SK-N-SH treated with all-trans-retinoic acid at 6 μM for 48 hours (cell line): ENCODE results near the gene ERGIC1.

Experiments
- ATAC-seq: fragments of 200-7000 bp; cut with Tn5 transposase; 3 replicates; pipeline ENCODE4 v1.9.1; 2020; ENCODE audit warnings: mild to moderate bottlenecking, moderate library complexity
- ARNTL ChIP-seq: fragments of 450-650 bp; formaldehyde crosslinking; IDR thresholded peaks from 2 replicates; pipeline ENCODE4 v1.5.0; 2020; ENCODE audit warnings: low read depth, mild to moderate bottlenecking, moderate library complexity, borderline replicate concordance
- BACH2 ChIP-seq: fragments of 250-450 bp; sonication (Bioruptor Pico); IDR thresholded peaks from 2 replicates; pipeline ENCODE4 v1.9.0; 2021; ENCODE audit warnings: mild to moderate bottlenecking, borderline replicate concordance
- CSDC2 ChIP-seq: fragments of 250-450 bp; sonication (Bioruptor Pico); IDR thresholded peaks from 2 replicates; pipeline ENCODE4 v1.5.0; 2020; ENCODE audit warnings: mild to moderate bottlenecking, moderate library complexity
- ESRRG ChIP-seq: fragments of 250-450 bp; sonication (Bioruptor Pico); IDR thresholded peaks from 2 replicates; pipeline ENCODE4 v1.6.1; 2021; ENCODE audit warnings: mild to moderate bottlenecking
- GLIS3 ChIP-seq: fragments of 250-450 bp; sonication (Bioruptor Pico); IDR thresholded peaks from 2 replicates; pipeline ENCODE4 v1.5.0; 2020; ENCODE audit warnings: mild to moderate bottlenecking, moderate library complexity
- ISL1 ChIP-seq: fragments of 250-450 bp; sonication (Bioruptor Pico); IDR thresholded peaks from 2 replicates; pipeline ENCODE4 v2.1.2; 2022; ENCODE audit warnings: mild to moderate bottlenecking, moderate library complexity
- OSR1 ChIP-seq: fragments of 250-450 bp; sonication (Bioruptor Pico); IDR thresholded peaks from 2 replicates; pipeline ENCODE4 v1.8.0; 2022; ENCODE audit warnings: moderate library complexity, mild to moderate bottlenecking, inconsistent platforms
- PPARA ChIP-seq: fragments of 250-450 bp; sonication (Bioruptor Pico); IDR thresholded peaks from 2 replicates; pipeline ENCODE4 v1.5.0; 2020; ENCODE audit warnings: mild to moderate bottlenecking, borderline replicate concordance
- RARB ChIP-seq: fragments of 250-450 bp; sonication (Bioruptor Pico); IDR thresholded peaks from 2 replicates; pipeline ENCODE4 v1.8.0; 2021; ENCODE audit warnings: mild to moderate bottlenecking, moderate library complexity
- SNAI2 ChIP-seq: fragments of 250-450 bp; sonication (Bioruptor Pico); IDR thresholded peaks from 2 replicates; pipeline ENCODE4 v1.5.0; 2020; ENCODE audit warnings: mild to moderate bottlenecking, moderate library complexity
- TCF4 ChIP-seq: fragments of 250-450 bp; sonication (Bioruptor Pico); IDR thresholded peaks from 2 replicates; pipeline ENCODE4 v1.8.0; 2021; ENCODE audit warnings: mild to moderate bottlenecking, moderate library complexity, borderline replicate concordance
- TOX ChIP-seq: fragments of 250-450 bp; sonication (Bioruptor Pico); IDR thresholded peaks from 2 replicates; pipeline ENCODE4 v1.8.0; 2021; ENCODE audit warnings: mild to moderate bottlenecking, moderate library complexity, borderline replicate concordance
- ZC3H10 ChIP-seq: fragments of 250-450 bp; sonication (Bioruptor Pico); IDR thresholded peaks from 2 replicates; pipeline ENCODE4 v1.5.1; 2021; ENCODE audit warnings: mild to moderate bottlenecking, moderate library complexity
- ZFP3 ChIP-seq: fragments of 250-450 bp; sonication (Bioruptor Pico); IDR thresholded peaks from 2 replicates; pipeline ENCODE4 v1.5.0; 2020; ENCODE audit warnings: mild to moderate bottlenecking, moderate library complexity
- ZFP30 ChIP-seq: fragments of 450-650 bp; formaldehyde crosslinking; IDR thresholded peaks from 2 replicates; pipeline ENCODE4 v1.5.0; 2022; ENCODE audit warnings: mild to moderate bottlenecking, moderate library complexity
- ZNF565 ChIP-seq: fragments of 450-650 bp; formaldehyde crosslinking; conservative IDR thresholded peaks from 2 replicates; pipeline ENCODE4 v1.5.0; 2020; ENCODE audit warnings: low read depth, mild to moderate bottlenecking, moderate library complexity
- ZNF70 ChIP-seq: fragments of 450-650 bp; formaldehyde crosslinking; IDR thresholded peaks from 2 replicates; pipeline ENCODE4 v1.5.0; 2020; ENCODE audit warnings: mild to moderate bottlenecking, moderate library complexity
- ZNF8 ChIP-seq: fragments of 450-650 bp; formaldehyde crosslinking; IDR thresholded peaks from 2 replicates; pipeline ENCODE4 v1.5.0; 2020; ENCODE audit warnings: mild to moderate bottlenecking, moderate library complexity
- TF ChIP-seq, protein P1 (sequence below): fragments of 250-450 bp; sonication (Bioruptor Pico); IDR thresholded peaks from 2 replicates; pipeline ENCODE4 v1.5.1; 2021; ENCODE audit warnings: mild to moderate bottlenecking, moderate library complexity
- TF ChIP-seq, protein P2 (sequence below): fragments of 250-450 bp; sonication (Bioruptor Pico); IDR thresholded peaks from 2 replicates; pipeline ENCODE4 v1.8.0; 2020; ENCODE audit warnings: mild to moderate bottlenecking, moderate library complexity, borderline replicate concordance
- TF ChIP-seq, protein P3 (sequence below): fragments of 250-450 bp; sonication (Bioruptor Pico); IDR thresholded peaks from 2 replicates; pipeline ENCODE4 v1.8.0; 2021; ENCODE audit warnings: low read depth, mild to moderate bottlenecking, moderate library complexity, borderline replicate concordance
- TF ChIP-seq, protein P4 (sequence below): fragments of 250-450 bp; sonication (Bioruptor Pico); IDR thresholded peaks from 2 replicates; pipeline ENCODE4 v1.5.1; 2020; ENCODE audit warnings: low read depth, mild to moderate bottlenecking, moderate library complexity
- TF ChIP-seq, protein P5 (sequence below): fragments of 250-450 bp; sonication (Bioruptor Pico); IDR thresholded peaks from 2 replicates; pipeline ENCODE4 v1.5.0; 2020; ENCODE audit warnings: mild to moderate bottlenecking, moderate library complexity

ERGIC1 gene

DNA sequence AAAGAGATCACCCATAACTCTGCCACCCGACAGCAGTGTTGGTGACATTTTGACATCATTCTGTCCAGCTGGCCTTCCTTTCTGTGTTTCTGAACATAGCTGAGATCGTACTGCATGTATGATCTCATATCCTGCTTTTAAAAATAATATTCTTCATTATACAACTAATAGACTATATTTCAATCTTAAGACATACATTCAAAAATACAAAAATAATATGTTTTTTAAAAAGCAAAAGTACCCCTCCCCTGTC, 77.5 kb downstream of the ERGIC1 start (continued):
- TF ChIP-seq, protein P1, sequence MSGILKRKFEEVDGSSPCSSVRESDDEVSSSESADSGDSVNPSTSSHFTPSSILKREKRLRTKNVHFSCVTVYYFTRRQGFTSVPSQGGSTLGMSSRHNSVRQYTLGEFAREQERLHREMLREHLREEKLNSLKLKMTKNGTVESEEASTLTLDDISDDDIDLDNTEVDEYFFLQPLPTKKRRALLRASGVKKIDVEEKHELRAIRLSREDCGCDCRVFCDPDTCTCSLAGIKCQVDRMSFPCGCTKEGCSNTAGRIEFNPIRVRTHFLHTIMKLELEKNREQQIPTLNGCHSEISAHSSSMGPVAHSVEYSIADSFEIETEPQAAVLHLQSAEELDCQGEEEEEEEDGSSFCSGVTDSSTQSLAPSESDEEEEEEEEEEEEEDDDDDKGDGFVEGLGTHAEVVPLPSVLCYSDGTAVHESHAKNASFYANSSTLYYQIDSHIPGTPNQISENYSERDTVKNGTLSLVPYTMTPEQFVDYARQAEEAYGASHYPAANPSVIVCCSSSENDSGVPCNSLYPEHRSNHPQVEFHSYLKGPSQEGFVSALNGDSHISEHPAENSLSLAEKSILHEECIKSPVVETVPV (CRISPR knock-in tag), result no peak
- no peak for TF ChIP-seq RARB (CRISPR knock-in tag)
- TF ChIP-seq ISL1 (CRISPR knock-in tag), result no peak
- no peak for TF ChIP-seq CSDC2 (CRISPR knock-in tag)
- no peak for TF ChIP-seq ZNF70 (CRISPR knock-in tag)
- TF ChIP-seq OSR1, result no peak
- TF ChIP-seq PPARA (CRISPR knock-in tag), result no peak
- no peak for TF ChIP-seq ZNF565 (CRISPR knock-in tag)
- no peak for TF ChIP-seq ARNTL (CRISPR knock-in tag)
- no peak for TF ChIP-seq TOX (CRISPR knock-in tag)
- TF ChIP-seq ZC3H10 (CRISPR knock-in tag), result no peak
- no peak for TF ChIP-seq ZNF8 (CRISPR knock-in tag)

DNA sequence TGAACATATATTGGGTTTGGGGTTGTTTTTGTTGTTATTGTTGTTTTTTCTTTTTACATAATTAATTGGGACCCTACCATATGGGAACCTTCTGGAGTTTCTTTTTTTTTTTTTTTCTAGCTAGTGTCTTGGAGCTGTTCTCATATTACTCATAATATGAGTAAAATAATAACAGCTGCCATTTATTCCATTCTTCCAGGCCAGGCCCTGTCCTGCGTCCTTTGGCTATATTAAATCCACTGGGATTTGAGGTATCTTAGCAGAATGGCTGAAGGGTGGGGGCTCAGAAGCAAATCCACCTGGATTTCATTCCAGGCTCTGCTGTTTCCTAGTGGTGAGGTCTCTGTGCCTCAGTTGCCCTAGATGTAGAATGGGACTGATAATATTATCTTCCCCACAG, 77.9 kb downstream of the ERGIC1 start:
- TF ChIP-seq SNAI2, result no peak
- no peak for TF ChIP-seq TCF4 (CRISPR knock-in tag)
- TF ChIP-seq ZFP30 (CRISPR knock-in tag), result no peak
- TF ChIP-seq, protein P1 (CRISPR knock-in tag), result no peak
- no peak for TF ChIP-seq BACH2
- TF ChIP-seq ZNF565 (CRISPR knock-in tag), result no peak
- no peak for TF ChIP-seq ESRRG (CRISPR knock-in tag)
- no peak for TF ChIP-seq TOX (CRISPR knock-in tag)
- no peak for TF ChIP-seq ZNF70 (CRISPR knock-in tag)
- TF ChIP-seq, protein P2, sequence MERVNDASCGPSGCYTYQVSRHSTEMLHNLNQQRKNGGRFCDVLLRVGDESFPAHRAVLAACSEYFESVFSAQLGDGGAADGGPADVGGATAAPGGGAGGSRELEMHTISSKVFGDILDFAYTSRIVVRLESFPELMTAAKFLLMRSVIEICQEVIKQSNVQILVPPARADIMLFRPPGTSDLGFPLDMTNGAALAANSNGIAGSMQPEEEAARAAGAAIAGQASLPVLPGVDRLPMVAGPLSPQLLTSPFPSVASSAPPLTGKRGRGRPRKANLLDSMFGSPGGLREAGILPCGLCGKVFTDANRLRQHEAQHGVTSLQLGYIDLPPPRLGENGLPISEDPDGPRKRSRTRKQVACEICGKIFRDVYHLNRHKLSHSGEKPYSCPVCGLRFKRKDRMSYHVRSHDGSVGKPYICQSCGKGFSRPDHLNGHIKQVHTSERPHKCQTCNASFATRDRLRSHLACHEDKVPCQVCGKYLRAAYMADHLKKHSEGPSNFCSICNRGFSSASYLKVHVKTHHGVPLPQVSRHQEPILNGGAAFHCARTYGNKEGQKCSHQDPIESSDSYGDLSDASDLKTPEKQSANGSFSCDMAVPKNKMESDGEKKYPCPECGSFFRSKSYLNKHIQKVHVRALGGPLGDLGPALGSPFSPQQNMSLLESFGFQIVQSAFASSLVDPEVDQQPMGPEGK (CRISPR knock-in tag), result no peak
- TF ChIP-seq ZFP3 (CRISPR knock-in tag), result no peak
- TF ChIP-seq ZC3H10 (CRISPR knock-in tag), result no peak
- TF ChIP-seq RARB (CRISPR knock-in tag), result no peak
- TF ChIP-seq ISL1 (CRISPR knock-in tag), result no peak
- TF ChIP-seq OSR1, result no peak
- TF ChIP-seq PPARA (CRISPR knock-in tag), result no peak
- TF ChIP-seq, protein P3, sequence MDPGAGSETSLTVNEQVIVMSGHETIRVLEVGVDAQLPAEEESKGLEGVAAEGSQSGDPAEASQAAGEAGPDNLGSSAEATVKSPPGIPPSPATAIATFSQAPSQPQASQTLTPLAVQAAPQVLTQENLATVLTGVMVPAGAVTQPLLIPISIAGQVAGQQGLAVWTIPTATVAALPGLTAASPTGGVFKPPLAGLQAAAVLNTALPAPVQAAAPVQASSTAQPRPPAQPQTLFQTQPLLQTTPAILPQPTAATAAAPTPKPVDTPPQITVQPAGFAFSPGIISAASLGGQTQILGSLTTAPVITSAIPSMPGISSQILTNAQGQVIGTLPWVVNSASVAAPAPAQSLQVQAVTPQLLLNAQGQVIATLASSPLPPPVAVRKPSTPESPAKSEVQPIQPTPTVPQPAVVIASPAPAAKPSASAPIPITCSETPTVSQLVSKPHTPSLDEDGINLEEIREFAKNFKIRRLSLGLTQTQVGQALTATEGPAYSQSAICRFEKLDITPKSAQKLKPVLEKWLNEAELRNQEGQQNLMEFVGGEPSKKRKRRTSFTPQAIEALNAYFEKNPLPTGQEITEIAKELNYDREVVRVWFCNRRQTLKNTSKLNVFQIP (CRISPR knock-in tag), result no peak
- no peak for TF ChIP-seq GLIS3 (CRISPR knock-in tag)
- TF ChIP-seq, protein P4, sequence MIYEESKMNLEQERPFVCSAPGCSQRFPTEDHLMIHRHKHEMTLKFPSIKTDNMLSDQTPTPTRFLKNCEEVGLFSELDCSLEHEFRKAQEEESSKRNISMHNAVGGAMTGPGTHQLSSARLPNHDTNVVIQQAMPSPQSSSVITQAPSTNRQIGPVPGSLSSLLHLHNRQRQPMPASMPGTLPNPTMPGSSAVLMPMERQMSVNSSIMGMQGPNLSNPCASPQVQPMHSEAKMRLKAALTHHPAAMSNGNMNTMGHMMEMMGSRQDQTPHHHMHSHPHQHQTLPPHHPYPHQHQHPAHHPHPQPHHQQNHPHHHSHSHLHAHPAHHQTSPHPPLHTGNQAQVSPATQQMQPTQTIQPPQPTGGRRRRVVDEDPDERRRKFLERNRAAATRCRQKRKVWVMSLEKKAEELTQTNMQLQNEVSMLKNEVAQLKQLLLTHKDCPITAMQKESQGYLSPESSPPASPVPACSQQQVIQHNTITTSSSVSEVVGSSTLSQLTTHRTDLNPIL, result no peak
- no peak for TF ChIP-seq CSDC2 (CRISPR knock-in tag)
- no peak for ATAC-seq

DNA sequence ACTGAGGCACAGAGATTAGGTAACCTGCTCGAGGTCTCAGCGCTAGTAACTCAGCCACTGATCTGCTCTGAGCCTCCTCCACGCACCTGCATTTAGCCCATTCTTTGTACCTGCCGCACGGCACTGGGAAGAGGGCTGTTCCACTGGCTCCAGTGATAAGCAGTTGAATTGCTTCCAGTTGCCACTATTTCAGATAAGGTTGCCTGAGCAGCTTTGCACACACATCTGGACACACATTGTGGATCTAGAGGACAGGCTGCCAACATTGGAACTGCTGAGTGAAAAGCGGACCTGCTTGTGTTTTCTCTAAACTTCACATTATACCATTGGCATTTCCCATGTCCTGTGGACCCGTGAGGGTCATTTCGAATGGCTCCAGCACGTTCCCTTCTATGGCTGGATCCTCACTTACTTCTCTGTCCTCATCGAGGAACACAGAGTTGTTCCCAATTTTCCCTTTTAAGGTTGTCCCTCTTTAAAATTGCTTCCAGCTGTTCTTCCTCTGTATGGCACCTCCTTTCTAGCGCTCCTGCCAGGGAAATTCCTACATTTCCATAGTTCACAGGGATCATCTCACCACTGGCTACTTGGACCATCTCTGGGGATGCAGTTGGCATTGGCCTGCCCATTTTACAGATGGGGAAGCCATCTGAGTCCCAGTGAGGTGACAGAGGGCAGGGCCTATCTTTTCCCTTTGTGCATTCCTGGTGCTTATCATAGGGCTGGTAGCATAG, 79.2 kb downstream of the ERGIC1 start:
- no peak for ATAC-seq
- no peak for TF ChIP-seq ARNTL (CRISPR knock-in tag)
- TF ChIP-seq, protein P5, sequence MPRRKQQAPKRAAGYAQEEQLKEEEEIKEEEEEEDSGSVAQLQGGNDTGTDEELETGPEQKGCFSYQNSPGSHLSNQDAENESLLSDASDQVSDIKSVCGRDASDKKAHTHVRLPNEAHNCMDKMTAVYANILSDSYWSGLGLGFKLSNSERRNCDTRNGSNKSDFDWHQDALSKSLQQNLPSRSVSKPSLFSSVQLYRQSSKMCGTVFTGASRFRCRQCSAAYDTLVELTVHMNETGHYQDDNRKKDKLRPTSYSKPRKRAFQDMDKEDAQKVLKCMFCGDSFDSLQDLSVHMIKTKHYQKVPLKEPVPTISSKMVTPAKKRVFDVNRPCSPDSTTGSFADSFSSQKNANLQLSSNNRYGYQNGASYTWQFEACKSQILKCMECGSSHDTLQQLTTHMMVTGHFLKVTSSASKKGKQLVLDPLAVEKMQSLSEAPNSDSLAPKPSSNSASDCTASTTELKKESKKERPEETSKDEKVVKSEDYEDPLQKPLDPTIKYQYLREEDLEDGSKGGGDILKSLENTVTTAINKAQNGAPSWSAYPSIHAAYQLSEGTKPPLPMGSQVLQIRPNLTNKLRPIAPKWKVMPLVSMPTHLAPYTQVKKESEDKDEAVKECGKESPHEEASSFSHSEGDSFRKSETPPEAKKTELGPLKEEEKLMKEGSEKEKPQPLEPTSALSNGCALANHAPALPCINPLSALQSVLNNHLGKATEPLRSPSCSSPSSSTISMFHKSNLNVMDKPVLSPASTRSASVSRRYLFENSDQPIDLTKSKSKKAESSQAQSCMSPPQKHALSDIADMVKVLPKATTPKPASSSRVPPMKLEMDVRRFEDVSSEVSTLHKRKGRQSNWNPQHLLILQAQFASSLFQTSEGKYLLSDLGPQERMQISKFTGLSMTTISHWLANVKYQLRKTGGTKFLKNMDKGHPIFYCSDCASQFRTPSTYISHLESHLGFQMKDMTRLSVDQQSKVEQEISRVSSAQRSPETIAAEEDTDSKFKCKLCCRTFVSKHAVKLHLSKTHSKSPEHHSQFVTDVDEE (CRISPR knock-in tag), result no peak
- no peak for TF ChIP-seq ZNF8 (CRISPR knock-in tag)
- no peak for TF ChIP-seq RARB (CRISPR knock-in tag)
- TF ChIP-seq TOX (CRISPR knock-in tag), result no peak
- TF ChIP-seq ISL1 (CRISPR knock-in tag), result no peak
- no peak for TF ChIP-seq ZFP30 (CRISPR knock-in tag)
- TF ChIP-seq, protein P1 (CRISPR knock-in tag), result no peak
- no peak for TF ChIP-seq ESRRG (CRISPR knock-in tag)
- TF ChIP-seq, protein P2 (CRISPR knock-in tag), result no peak
